Body of pancreas (tissue), 4 donors: ENCODE data around the gene TENM3. TPM values are rescaled to one million over a fixed set of nuclear protein-coding genes. Genes with fewer than 3 reads are reported as not detected.

Source experiments
- ATAC-seq: fragments of 150-250 bp; one replicate; pipeline ENCODE4 v1.9.1; 2016
- DNase-seq, 4 donors: peaks; one replicate each; pipeline ENCODE4 v3.0.0-alpha.2; 2019
- H3K27ac ChIP-seq, 4 donors: fragments of 200-600 bp; sonication (generic); 1 replicate in 3 of 4; 2 replicates in 1 of 4; pipeline versions ENCODE4 v1.5.1 to v1.6.1; 2016 to 2019; ENCODE audit warnings: mild to moderate bottlenecking in 1 of 4, mixed read lengths in 1 of 4, moderate library complexity in 1 of 4
- H3K27me3 ChIP-seq, 2 donors: fragments of 200-600 bp; sonication (generic); one replicate each; pipeline ENCODE4 v1.6.0; 2016; ENCODE audit warnings: mild to moderate bottlenecking in 1 of 2
- H3K36me3 ChIP-seq, 2 donors: fragments of 200-600 bp; sonication (generic); replicated peaks in 1 of 2; 2 replicates each; pipeline ENCODE4 v1.5.1; 2016; ENCODE audit warnings: low read depth in 2 of 2; ENCODE audit not compliant: insufficient read depth in 1 of 2
- H3K4me1 ChIP-seq: fragments of 200-600 bp; sonication (generic); one replicate; pipeline ENCODE4 v1.6.0; 2016
- H3K4me3 ChIP-seq, 2 donors: fragments of 200-600 bp; sonication (generic); 1 replicate in 1 of 2; 2 replicates in 1 of 2; pipeline ENCODE4 v1.5.1; 2016 to 2019
- H3K9me3 ChIP-seq, 3 donors: fragments of 200-600 bp; sonication (generic); 1 replicate in 2 of 3; 2 replicates in 1 of 3; pipeline ENCODE4 v1.5.1; 2016
- POLR2A ChIP-seq, 3 donors: fragments of 450-650 bp; IDR thresholded peaks; one replicate each; pipeline ENCODE4 v1.6.1; 2016; ENCODE audit warnings: antibody characterized with exemption in 3 of 3, mild to moderate bottlenecking in 2 of 3
- WGBS, 2 donors: methylation state at CpG; one replicate each; pipeline ENCODE4 v1.1.5; 2017; 5-methylcytosine and 5-hydroxymethylcytosine counted together
- intact Hi-C: fragments of 100-400 bp; cut with DNase I; formaldehyde crosslinking; loops from one replicate; pipeline ENCODE4 v1.15.1; 2023
- total RNA-seq, 2 donors: library from RNA; depleted of rRNA; stranded (reverse); fragments of >200 nt; gene quantifications; one replicate each; pipeline ENCODE4 v1.1.0, GENCODE V29; 2016
- TF ChIP-seq, protein P1 (sequence below), 7 experiments: fragments of 450-650 bp in 4 of 7; fragments of 200-600 bp in 3 of 7; sonication (generic) in 3 of 7; IDR thresholded peaks; one replicate each; pipeline ENCODE4 v1.5.1; 2016 to 2019; ENCODE audit warnings: antibody characterized with exemption in 7 of 7

TENM3 gene
- total RNA-seq, 2 donors from 2014 or later, result 2.3 to 9.6 TPM

DNA sequence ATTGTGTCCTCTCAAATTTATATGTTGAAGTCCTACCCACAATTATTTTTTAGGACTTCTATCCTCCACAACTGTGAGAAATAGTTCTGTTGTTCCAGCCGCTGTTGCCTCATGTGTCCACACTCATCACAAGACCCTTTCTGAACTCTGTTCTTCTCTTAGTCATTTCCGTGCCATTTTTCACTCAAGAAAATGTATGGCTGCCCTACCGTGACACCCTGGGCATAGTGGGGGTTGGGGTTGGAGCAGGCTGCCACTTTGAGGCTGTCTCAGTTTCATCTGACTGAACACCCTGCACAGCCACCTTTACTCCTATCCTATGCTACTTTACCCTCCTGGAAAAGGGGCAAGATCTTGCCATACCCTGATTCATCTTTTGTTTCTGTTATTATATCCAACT is 319.1 kb downstream of the TENM3 start:
- intact Hi-C loops, result no loop called here
- ATAC-seq (no peak), DNase-seq (no peak)
- H3K27me3 ChIP-seq, result no peaks in the 10 kb centered on the region
- H3K36me3 ChIP-seq, result no peaks in the 10 kb centered on the region
- H3K4me3 ChIP-seq, result no peak overlapping the region
- H3K4me1 ChIP-seq, result no peaks in the 10 kb centered on the region
- H3K9me3 ChIP-seq, result no peaks in the 10 kb centered on the region
- TF ChIP-seq, protein P1, sequence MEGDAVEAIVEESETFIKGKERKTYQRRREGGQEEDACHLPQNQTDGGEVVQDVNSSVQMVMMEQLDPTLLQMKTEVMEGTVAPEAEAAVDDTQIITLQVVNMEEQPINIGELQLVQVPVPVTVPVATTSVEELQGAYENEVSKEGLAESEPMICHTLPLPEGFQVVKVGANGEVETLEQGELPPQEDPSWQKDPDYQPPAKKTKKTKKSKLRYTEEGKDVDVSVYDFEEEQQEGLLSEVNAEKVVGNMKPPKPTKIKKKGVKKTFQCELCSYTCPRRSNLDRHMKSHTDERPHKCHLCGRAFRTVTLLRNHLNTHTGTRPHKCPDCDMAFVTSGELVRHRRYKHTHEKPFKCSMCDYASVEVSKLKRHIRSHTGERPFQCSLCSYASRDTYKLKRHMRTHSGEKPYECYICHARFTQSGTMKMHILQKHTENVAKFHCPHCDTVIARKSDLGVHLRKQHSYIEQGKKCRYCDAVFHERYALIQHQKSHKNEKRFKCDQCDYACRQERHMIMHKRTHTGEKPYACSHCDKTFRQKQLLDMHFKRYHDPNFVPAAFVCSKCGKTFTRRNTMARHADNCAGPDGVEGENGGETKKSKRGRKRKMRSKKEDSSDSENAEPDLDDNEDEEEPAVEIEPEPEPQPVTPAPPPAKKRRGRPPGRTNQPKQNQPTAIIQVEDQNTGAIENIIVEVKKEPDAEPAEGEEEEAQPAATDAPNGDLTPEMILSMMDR (IDR thresholded peaks at IDR 0.05), result no peak
- TF ChIP-seq POLR2A (IDR thresholded peaks at IDR 0.05), result no peak
- no peak overlapping the region for H3K27ac ChIP-seq
- 81 to 86% methylated on average over 3 of the region's 3 CpGs for WGBS, 2 donors

DNA sequence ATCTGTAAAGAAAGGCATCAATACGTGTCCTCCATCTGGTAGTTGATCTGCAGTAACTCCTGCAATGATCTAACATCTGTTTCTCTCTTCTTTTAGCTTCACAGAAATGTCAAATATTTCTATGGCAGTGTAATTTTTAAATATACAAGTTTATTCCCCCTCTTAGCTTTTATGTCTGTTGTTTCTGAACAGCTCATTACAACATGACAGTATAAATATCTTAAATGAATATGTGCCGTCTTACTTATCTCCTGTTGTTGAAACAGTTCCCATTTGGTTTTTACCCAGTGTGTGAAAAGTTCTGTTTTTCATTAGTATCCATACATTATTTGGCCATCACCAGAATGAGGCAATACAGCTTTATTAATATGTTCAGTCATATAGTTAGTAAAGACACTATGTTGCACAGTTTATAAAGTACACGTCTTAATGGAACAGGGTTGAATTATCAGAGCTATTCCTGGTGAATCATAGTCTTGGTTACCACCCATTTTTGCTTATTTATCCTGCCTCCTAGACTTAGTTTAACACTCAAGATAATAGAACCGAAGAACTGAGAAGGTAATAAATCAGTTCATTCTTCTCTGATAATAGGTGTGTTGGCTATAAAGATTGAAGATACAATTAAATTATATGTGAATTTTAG is 321.6 kb downstream of the TENM3 start:
- ATAC-seq (no peak), DNase-seq (no peak)
- Histone ChIP-seq H3K27me3 (no peaks in the 10 kb centered on the region), H3K9me3 (no peaks in the 10 kb centered on the region), H3K27ac (no peak overlapping the region), H3K4me1 (no peaks in the 10 kb centered on the region), H3K4me3 (no peak overlapping the region), H3K36me3 (no peaks in the 10 kb centered on the region)
- WGBS, 2 donors, result 74 to 84% methylated on average over 4 of the region's 4 CpGs
- TF ChIP-seq, protein P1 (IDR thresholded peaks at IDR 0.05), result no peak
- intact Hi-C loops, result no loop called here

DNA sequence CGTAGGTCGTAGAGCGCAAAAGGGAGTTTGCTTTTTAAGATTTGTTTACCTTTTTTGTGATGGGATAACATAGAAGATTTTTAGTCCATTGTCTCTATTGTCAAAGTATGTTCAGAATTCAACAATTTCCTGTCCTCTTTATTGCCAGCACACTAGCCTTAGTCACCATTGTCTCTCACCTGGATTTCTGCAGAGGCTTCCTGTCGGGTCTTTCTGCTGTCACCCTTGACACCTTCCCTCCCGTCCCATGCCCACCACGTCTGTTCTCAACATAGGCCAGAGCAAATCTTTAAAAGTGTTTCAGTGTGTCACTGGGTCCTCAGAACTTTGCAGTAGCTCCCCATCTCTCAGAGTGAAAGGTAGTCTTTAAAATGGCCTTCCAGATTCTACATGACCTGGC is 323.9 kb downstream of the TENM3 start:
- Histone ChIP-seq H3K27ac (no peak overlapping the region), H3K4me3 (no peak overlapping the region), H3K27me3 (no peaks in the 10 kb centered on the region), H3K36me3 (no peaks in the 10 kb centered on the region), H3K4me1 (no peaks in the 10 kb centered on the region), H3K9me3 (no peaks in the 10 kb centered on the region)
- WGBS, 2 donors, result 65 to 71% methylated on average over 6 of the region's 6 CpGs
- ATAC-seq, result no peak
- intact Hi-C loops, result no loop called here
- no peak for DNase-seq
- TF ChIP-seq POLR2A (IDR thresholded peaks at IDR 0.05), result no peak
- TF ChIP-seq, protein P1 (IDR thresholded peaks at IDR 0.05), result no peak

DNA sequence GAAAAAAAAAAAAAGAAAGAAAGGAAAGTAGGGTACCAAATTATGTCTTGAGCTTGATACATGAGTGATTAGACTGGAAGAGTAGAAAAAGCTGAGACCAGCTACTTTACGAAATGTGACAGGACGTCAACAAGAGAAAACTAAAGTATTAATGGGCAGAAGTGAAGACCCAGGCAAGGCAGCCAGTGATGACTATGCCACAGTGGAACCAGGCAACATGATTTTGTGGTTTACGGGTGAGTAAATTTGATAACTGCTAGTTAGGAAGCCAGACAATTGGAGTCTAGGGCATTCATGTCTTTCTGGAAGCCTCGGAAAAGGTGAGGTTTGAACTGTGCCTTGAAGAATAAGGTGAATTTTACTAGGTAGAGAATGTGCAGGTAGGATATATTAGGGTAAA is 326.4 kb downstream of the TENM3 start:
- TF ChIP-seq POLR2A (IDR thresholded peaks at IDR 0.05), result no peak
- TF ChIP-seq, protein P1 (IDR thresholded peaks at IDR 0.05), result no peak
- Histone ChIP-seq H3K27me3 (no peaks in the 10 kb centered on the region), H3K4me3 (no peak overlapping the region), H3K27ac (no peak overlapping the region), H3K9me3 (no peaks in the 10 kb centered on the region), H3K36me3 (no peaks in the 10 kb centered on the region), H3K4me1 (no peaks in the 10 kb centered on the region)
- no peak for DNase-seq
- WGBS, 2 donors, result 91 to 92% methylated on average over 4 of the region's 4 CpGs
- intact Hi-C loops, result no loop called here
- ATAC-seq, result no peak

DNA sequence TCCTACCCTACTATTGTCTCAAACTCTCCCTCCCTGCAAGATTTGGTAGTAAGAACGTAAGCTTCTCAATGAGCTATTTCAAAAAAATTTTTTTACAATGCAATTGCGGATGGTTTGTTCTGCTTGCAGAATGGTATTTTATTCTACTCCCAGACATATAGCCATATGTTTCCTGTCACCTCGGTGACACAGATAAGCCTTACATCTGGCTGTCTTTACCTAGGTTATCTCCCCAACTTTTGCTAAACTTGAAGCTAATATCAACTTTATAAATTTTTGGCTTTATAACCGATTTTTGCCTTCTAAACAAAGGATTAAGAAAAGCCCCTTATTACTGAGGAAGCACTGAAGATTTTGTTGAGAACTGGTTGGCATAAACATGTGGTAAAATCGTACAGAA is 331.5 kb downstream of the TENM3 start:
- Histone ChIP-seq H3K36me3 (no peaks in the 10 kb centered on the region), H3K4me1 (no peaks in the 10 kb centered on the region), H3K4me3 (no peak overlapping the region), H3K27ac (no peak overlapping the region), H3K27me3 (no peaks in the 10 kb centered on the region), H3K9me3 (no peaks in the 10 kb centered on the region)
- ATAC-seq (no peak), DNase-seq (no peak)
- TF ChIP-seq, protein P1 (IDR thresholded peaks at IDR 0.05), result no peak
- no peak for TF ChIP-seq POLR2A (IDR thresholded peaks at IDR 0.05)
- 63 to 71% methylated on average over 5 of the region's 5 CpGs for WGBS, 2 donors
- intact Hi-C loops, result no loop called here
